HG03354 (cell line): ENCODE data around the gene TTC12.

Experiments used
- ATAC-seq: cut with Tn5 transposase; IDR thresholded peaks from one replicate; pipeline ENCODE4 v1.9.1; 2021; ENCODE audit warnings: mild to moderate bottlenecking; ENCODE audit not compliant: unreplicated experiment, poor library complexity, severe bottlenecking

Gene TTC12

GRCh38 chr11:113317339-113317738 lies 3.0 kb downstream of the TTC12 start:
- ATAC-seq: no peak

- no peak for ATAC-seq
These were observed 4.7 kb downstream of the TTC12 start for GRCh38 chr11:113319085-113319484.

- ATAC-seq: no peak
These were observed 7.8 kb downstream of the TTC12 start for GRCh38 chr11:113322158-113322557.

- no peak for ATAC-seq
These were observed 9.9 kb downstream of the TTC12 start for GRCh38 chr11:113324250-113324649.

GRCh38 chr11:113329725-113330124 lies 15.3 kb downstream of the TTC12 start:
- ATAC-seq: no peak

- ATAC-seq: no peak
These were observed 17.1 kb downstream of the TTC12 start for GRCh38 chr11:113331441-113331840.

GRCh38 chr11:113332023-113332422 lies 17.6 kb downstream of the TTC12 start:
- no peak for ATAC-seq

- ATAC-seq: no peak
These were observed 18.4 kb downstream of the TTC12 start for GRCh38 chr11:113332638-113333329.

- peak; percentile 48 for ATAC-seq
These were observed 19.8 kb downstream of the TTC12 start for GRCh38 chr11:113334183-113334582.

GRCh38 chr11:113338730-113339129 lies 24.3 kb downstream of the TTC12 start:
- ATAC-seq: no peak

GRCh38 chr11:113339929-113340589 lies 25.7 kb downstream of the TTC12 start:
- ATAC-seq: no peak

GRCh38 chr11:113341388-113342165 lies 27.2 kb downstream of the TTC12 start:
- ATAC-seq: no peak

- ATAC-seq: no peak
These were observed 31.6 kb downstream of the TTC12 start for GRCh38 chr11:113345978-113346377.

GRCh38 chr11:113349528-113349927 lies 35.1 kb downstream of the TTC12 start:
- ATAC-seq: no peak

GRCh38 chr11:113350336-113351067 lies 36.1 kb downstream of the TTC12 start:
- no peak for ATAC-seq

- no peak for ATAC-seq
These were observed 36.7 kb downstream of the TTC12 start for GRCh38 chr11:113351068-113351450.

- ATAC-seq: no peak
These were observed 37.1 kb downstream of the TTC12 start for GRCh38 chr11:113351480-113351879.

GRCh38 chr11:113356203-113356602 lies 41.8 kb downstream of the TTC12 start:
- ATAC-seq: no peak

GRCh38 chr11:113363406-113363805 lies 49.0 kb downstream of the TTC12 start:
- no peak for ATAC-seq

- ATAC-seq: no peak
These were observed 49.7 kb downstream of the TTC12 start for GRCh38 chr11:113363996-113364641.
